22Rv1 (cell line): ENCODE data around the gene LNPEP.

Experiments
- CTCF ChIP-seq: fragments of 450-650 bp; IDR thresholded peaks from 2 replicates; pipeline ENCODE4 v1.5.1; 2017; ENCODE audit warnings: mild to moderate bottlenecking
- ZFX ChIP-seq: fragments of 450-650 bp; IDR thresholded peaks from 2 replicates; pipeline ENCODE4 v1.6.1; 2017; ENCODE audit warnings: antibody characterized with exemption, borderline replicate concordance

GRCh38 chr5:96922499-96923244 is 13.2 kb upstream of the LNPEP start:
- TF ChIP-seq CTCF = no peak
- no peak for TF ChIP-seq ZFX
